DOHH2 (cell line): Measurements from ENCODE around the gene CDC42EP1.

Experiments used
- H3F3A ChIP-seq: fragments of 200-600 bp; sonication (generic), shearing (Covaris generic); 2 replicates; pipeline ENCODE4 v1.6.0; 2016; ENCODE audit warnings: antibody characterized with exemption, mild to moderate bottlenecking; ENCODE audit not compliant: control insufficient read depth, insufficient read depth
- H3K27ac ChIP-seq: fragments of 200-600 bp; sonication (generic); 2 replicates; pipeline ENCODE4 v1.5.1; 2014; ENCODE audit warnings: low read depth, mild to moderate bottlenecking, low read length, moderate library complexity
- H3K27me3 ChIP-seq: fragments of 200-600 bp; sonication (generic); 2 replicates; pipeline ENCODE4 v1.6.1; 2014; ENCODE audit warnings: mild to moderate bottlenecking, low read length, mixed read lengths; ENCODE audit not compliant: control insufficient read depth
- H3K36me3 ChIP-seq: fragments of 200-600 bp; sonication (generic); 2 replicates; pipeline ENCODE4 v1.6.1; 2014; ENCODE audit warnings: mild to moderate bottlenecking, low read length, moderate library complexity, mixed read lengths; ENCODE audit not compliant: control insufficient read depth
- H3K4me1 ChIP-seq: fragments of 200-600 bp; sonication (generic); 2 replicates; pipeline ENCODE4 v1.6.1; 2014; ENCODE audit warnings: mild to moderate bottlenecking, low read length, mixed read lengths; ENCODE audit not compliant: control insufficient read depth
- H3K4me2 ChIP-seq: fragments of 200-600 bp; sonication (generic); 2 replicates; pipeline ENCODE4 v1.6.0; 2014; ENCODE audit warnings: mild to moderate bottlenecking, low read length, moderate library complexity
- H3K4me3 ChIP-seq: fragments of 200-600 bp; sonication (generic); 2 replicates; pipeline ENCODE4 v1.5.1; 2014; ENCODE audit warnings: mild to moderate bottlenecking, low read length, mixed read lengths
- H3K79me2 ChIP-seq: fragments of 200-600 bp; sonication (generic); 2 replicates; pipeline ENCODE4 v1.6.1; 2014; ENCODE audit warnings: mild to moderate bottlenecking, low read length, mixed read lengths; ENCODE audit not compliant: control insufficient read depth
- H3K9me2 ChIP-seq: fragments of 200-600 bp; sonication (generic); replicated peaks from 2 replicates; pipeline ENCODE4 v1.6.1; 2014; ENCODE audit warnings: mild to moderate bottlenecking, low read length, mixed read lengths; ENCODE audit not compliant: control insufficient read depth
- H3K9me3 ChIP-seq: fragments of 200-600 bp; sonication (generic); 2 replicates; pipeline ENCODE4 v1.6.1; 2014; ENCODE audit warnings: antibody characterized with exemption, low read length, mixed read lengths; ENCODE audit not compliant: control insufficient read depth, insufficient read depth
- H4K20me1 ChIP-seq: fragments of 200-600 bp; sonication (generic); 2 replicates; pipeline ENCODE4 v1.6.0; 2014; ENCODE audit warnings: low read depth, mild to moderate bottlenecking, antibody characterized with exemption, low read length, moderate library complexity; ENCODE audit not compliant: control insufficient read depth, insufficient read depth
- EZH2phosphoT487 ChIP-seq: fragments of 200-600 bp; sonication (generic); IDR thresholded peaks from 2 replicates; pipeline ENCODE4 v1.6.1; 2017; ENCODE audit warnings: borderline replicate concordance, mild to moderate bottlenecking, antibody characterized with exemption, low read length, moderate library complexity, mixed read lengths
- TF ChIP-seq, protein P1 (sequence below): fragments of 200-600 bp; sonication (generic); IDR thresholded peaks from one replicate; pipeline ENCODE4 v1.5.1; 2014; ENCODE audit warnings: antibody characterized with exemption, mild to moderate bottlenecking, low read depth, low read length; ENCODE audit not compliant: poor library complexity, severe bottlenecking

CDC42EP1 gene

DNA sequence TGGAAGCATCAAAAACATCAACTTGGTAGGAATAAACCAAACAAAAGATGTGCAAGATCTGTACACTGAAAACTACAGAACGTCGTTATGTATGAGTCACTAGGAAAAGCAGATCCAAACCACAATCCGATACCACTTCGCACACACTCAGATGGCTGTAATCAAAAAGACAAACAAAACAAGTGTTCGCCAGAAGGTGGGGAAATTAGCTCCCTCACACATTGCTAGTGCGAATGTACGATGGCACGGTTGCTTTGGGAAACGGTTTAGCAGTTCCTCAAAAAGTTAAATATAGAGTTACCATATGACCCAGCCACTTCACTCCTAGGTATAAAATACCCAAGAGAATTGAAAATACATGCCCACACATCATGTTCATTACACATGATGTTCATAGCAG, 26.3 kb upstream of the CDC42EP1 start:
- TF ChIP-seq EZH2phosphoT487: no peak
- TF ChIP-seq, protein P1, sequence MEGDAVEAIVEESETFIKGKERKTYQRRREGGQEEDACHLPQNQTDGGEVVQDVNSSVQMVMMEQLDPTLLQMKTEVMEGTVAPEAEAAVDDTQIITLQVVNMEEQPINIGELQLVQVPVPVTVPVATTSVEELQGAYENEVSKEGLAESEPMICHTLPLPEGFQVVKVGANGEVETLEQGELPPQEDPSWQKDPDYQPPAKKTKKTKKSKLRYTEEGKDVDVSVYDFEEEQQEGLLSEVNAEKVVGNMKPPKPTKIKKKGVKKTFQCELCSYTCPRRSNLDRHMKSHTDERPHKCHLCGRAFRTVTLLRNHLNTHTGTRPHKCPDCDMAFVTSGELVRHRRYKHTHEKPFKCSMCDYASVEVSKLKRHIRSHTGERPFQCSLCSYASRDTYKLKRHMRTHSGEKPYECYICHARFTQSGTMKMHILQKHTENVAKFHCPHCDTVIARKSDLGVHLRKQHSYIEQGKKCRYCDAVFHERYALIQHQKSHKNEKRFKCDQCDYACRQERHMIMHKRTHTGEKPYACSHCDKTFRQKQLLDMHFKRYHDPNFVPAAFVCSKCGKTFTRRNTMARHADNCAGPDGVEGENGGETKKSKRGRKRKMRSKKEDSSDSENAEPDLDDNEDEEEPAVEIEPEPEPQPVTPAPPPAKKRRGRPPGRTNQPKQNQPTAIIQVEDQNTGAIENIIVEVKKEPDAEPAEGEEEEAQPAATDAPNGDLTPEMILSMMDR: no peak
- no peak overlapping the region for H3K4me2 ChIP-seq
- H3F3A ChIP-seq: no peaks in the 10 kb centered on the region
- peaks cover 7% of the 10 kb centered on the region; the same call in 1 of the 2 replicates for H3K4me1 ChIP-seq
- H3K27ac ChIP-seq: no peak overlapping the region
- H3K79me2 ChIP-seq: no peaks in the 10 kb centered on the region
- H4K20me1 ChIP-seq: no peaks in the 10 kb centered on the region
- no peaks in the 10 kb centered on the region for H3K9me3 ChIP-seq
- no peaks in the 10 kb centered on the region for H3K36me3 ChIP-seq
- peaks cover 29% of the 10 kb centered on the region for H3K27me3 ChIP-seq
- no peak overlapping the region for H3K4me3 ChIP-seq
- H3K9me2 ChIP-seq: no peaks in the 10 kb centered on the region

DNA sequence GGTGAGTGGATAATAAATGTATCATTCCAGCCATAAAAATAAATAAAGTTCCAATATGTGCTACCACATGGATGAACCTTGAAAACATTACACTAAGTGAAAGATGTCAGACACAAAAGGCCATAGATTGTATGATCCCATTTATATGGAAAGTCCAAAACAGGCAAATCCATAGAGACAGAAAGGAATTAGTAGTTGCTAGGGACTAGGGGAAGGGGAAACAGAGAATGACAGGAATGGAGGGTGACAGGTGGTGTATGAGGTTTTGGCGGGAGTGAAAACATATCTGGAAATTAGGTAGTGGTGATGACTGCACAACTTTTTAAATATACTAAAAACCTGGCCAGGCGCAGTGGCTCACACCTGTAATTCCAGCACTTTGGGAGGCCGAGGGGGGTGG, 25.8 kb upstream of the CDC42EP1 start:
- no peaks in the 10 kb centered on the region for H3K36me3 ChIP-seq
- H3K4me2 ChIP-seq: no peak overlapping the region
- no peak overlapping the region for H3K4me3 ChIP-seq
- H3K27me3 ChIP-seq: peaks cover 29% of the 10 kb centered on the region
- no peaks in the 10 kb centered on the region for H3F3A ChIP-seq
- TF ChIP-seq, protein P1: no peak
- no peak for TF ChIP-seq EZH2phosphoT487
- H3K27ac ChIP-seq: no peak overlapping the region
- H3K79me2 ChIP-seq: no peaks in the 10 kb centered on the region
- H3K9me2 ChIP-seq: no peaks in the 10 kb centered on the region
- no peaks in the 10 kb centered on the region for H4K20me1 ChIP-seq
- H3K4me1 ChIP-seq: peaks cover 8% of the 10 kb centered on the region; the same call in 1 of the 2 replicates
- H3K9me3 ChIP-seq: no peaks in the 10 kb centered on the region

- peaks cover 8% of the 10 kb centered on the region; the same call in 1 of the 2 replicates for H3K4me1 ChIP-seq
- H3K9me3 ChIP-seq: no peaks in the 10 kb centered on the region
- H3K27ac ChIP-seq: no peak overlapping the region
- H3F3A ChIP-seq: no peaks in the 10 kb centered on the region
- H3K4me3 ChIP-seq: no peak overlapping the region
- H3K27me3 ChIP-seq: peaks cover 29% of the 10 kb centered on the region
- no peaks in the 10 kb centered on the region for H3K9me2 ChIP-seq
- no peak overlapping the region for H3K4me2 ChIP-seq
- TF ChIP-seq EZH2phosphoT487: no peak
- TF ChIP-seq, protein P1: no peak
- H3K79me2 ChIP-seq: no peaks in the 10 kb centered on the region
- no peaks in the 10 kb centered on the region for H3K36me3 ChIP-seq
- H4K20me1 ChIP-seq: no peaks in the 10 kb centered on the region
Observed at GRCh38 chr22:37535159-37535558, 25.1 kb upstream of the CDC42EP1 start.
